ENCODE measurements around the gene TOB2. TPM values are rescaled to one million over a fixed set of nuclear protein-coding genes. Genes with fewer than 3 reads are reported as not detected.

TOB2 gene
- total and polyA plus RNA-seq, 4 donors, result 9.8 to 17.1 (median 12.3) TPM

GRCh38 chr22:41448189-41448808 is 1.7 kb upstream of the TOB2 start:
- under 1% methylated on average over 28 of the region's 28 CpGs for WGBS
- peaks cover 3 to 18% (median 12%) of the 10 kb centered on the region in 4 donors for H3K4me1 ChIP-seq (ENCODE audit: control insufficient read depth in 4 of 4, insufficient read depth in 4 of 4, low read length in 3 of 4)
- H3K27me3 ChIP-seq (ENCODE audit: control insufficient read depth in 4 of 4, insufficient read depth in 4 of 4, low read length in 3 of 4), result no peaks in the 10 kb centered on the region
- DNase-seq (ENCODE audit: low spot score), result peak; percentile 89
- H3K9ac ChIP-seq (ENCODE audit: low read depth in 1 of 2, low read length in 2 of 2), result peak overlapping the region; percentile 91 to 94
- peak overlapping the region; percentile 55 to 69 (median 60) for H3K4me3 ChIP-seq (ENCODE audit: low read depth in 1 of 3, low read length in 3 of 3)
- H3K36me3 ChIP-seq (ENCODE audit: control insufficient read depth in 4 of 4, insufficient read depth in 3 of 4, low read depth in 1 of 4, low read length in 3 of 4), result no peaks in the 10 kb centered on the region
- H3K9me3 ChIP-seq (ENCODE audit: control insufficient read depth in 4 of 4, low read length in 3 of 4), result no peaks in the 10 kb centered on the region
- TF ChIP-seq REST (IDR thresholded peaks at IDR 0.05) (peak; percentile 92), SP1 (IDR thresholded peaks at IDR 0.05) (peak; percentile 99), HNF4G (IDR thresholded peaks at IDR 0.05) (peak; percentile 74), YY1 (IDR thresholded peaks at IDR 0.05) (peak; percentile 94), NR2F2 (IDR thresholded peaks at IDR 0.05) (peak; percentile 78), RXRA (IDR thresholded peaks at IDR 0.05) (peak; percentile 88 to 89), FOXA2 (IDR thresholded peaks at IDR 0.05) (peak; percentile 41), EGR1 (IDR thresholded peaks at IDR 0.05; ENCODE audit: low read depth in 2 of 2) (peak; percentile 64 to 91), ATF3 (IDR thresholded peaks at IDR 0.05) (no peak), HNF4A (conservative IDR thresholded peaks at IDR 0.05) (peak; percentile 84 to 86), GABPA (IDR thresholded peaks at IDR 0.05 in 1 of 2, conservative IDR thresholded peaks at IDR 0.05 in 1 of 2) (peak in 1 of 2 donors; percentile 56), RAD21 (IDR thresholded peaks at IDR 0.05) (peak in 1 of 2 donors; percentile 53), FOXA1 (IDR thresholded peaks at IDR 0.05) (peak; percentile 73), JUND (IDR thresholded peaks at IDR 0.05) (peak; percentile 39 to 54), TAF1 (conservative IDR thresholded peaks at IDR 0.05) (peak; percentile 95)
- TF ChIP-seq, protein P1, sequence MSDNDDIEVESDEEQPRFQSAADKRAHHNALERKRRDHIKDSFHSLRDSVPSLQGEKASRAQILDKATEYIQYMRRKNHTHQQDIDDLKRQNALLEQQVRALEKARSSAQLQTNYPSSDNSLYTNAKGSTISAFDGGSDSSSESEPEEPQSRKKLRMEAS (IDR thresholded peaks at IDR 0.05), result peak; percentile 84
- TF ChIP-seq, protein P2, sequence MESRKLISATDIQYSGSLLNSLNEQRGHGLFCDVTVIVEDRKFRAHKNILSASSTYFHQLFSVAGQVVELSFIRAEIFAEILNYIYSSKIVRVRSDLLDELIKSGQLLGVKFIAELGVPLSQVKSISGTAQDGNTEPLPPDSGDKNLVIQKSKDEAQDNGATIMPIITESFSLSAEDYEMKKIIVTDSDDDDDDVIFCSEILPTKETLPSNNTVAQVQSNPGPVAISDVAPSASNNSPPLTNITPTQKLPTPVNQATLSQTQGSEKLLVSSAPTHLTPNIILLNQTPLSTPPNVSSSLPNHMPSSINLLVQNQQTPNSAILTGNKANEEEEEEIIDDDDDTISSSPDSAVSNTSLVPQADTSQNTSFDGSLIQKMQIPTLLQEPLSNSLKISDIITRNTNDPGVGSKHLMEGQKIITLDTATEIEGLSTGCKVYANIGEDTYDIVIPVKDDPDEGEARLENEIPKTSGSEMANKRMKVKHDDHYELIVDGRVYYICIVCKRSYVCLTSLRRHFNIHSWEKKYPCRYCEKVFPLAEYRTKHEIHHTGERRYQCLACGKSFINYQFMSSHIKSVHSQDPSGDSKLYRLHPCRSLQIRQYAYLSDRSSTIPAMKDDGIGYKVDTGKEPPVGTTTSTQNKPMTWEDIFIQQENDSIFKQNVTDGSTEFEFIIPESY (IDR thresholded peaks at IDR 0.05), result peak; percentile 85
- TF ChIP-seq, protein P3, sequence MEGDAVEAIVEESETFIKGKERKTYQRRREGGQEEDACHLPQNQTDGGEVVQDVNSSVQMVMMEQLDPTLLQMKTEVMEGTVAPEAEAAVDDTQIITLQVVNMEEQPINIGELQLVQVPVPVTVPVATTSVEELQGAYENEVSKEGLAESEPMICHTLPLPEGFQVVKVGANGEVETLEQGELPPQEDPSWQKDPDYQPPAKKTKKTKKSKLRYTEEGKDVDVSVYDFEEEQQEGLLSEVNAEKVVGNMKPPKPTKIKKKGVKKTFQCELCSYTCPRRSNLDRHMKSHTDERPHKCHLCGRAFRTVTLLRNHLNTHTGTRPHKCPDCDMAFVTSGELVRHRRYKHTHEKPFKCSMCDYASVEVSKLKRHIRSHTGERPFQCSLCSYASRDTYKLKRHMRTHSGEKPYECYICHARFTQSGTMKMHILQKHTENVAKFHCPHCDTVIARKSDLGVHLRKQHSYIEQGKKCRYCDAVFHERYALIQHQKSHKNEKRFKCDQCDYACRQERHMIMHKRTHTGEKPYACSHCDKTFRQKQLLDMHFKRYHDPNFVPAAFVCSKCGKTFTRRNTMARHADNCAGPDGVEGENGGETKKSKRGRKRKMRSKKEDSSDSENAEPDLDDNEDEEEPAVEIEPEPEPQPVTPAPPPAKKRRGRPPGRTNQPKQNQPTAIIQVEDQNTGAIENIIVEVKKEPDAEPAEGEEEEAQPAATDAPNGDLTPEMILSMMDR (IDR thresholded peaks at IDR 0.05; ENCODE audit: low read depth, low read length, missing input control), result no peak
- H3K27ac ChIP-seq (ENCODE audit: low read depth in 1 of 2, low read length in 2 of 2), result peak overlapping the region; percentile 90 to 100

Data from liver (tissue), 9 donors.